Measurements from ENCODE around the gene LRRC37A3.

DNA sequence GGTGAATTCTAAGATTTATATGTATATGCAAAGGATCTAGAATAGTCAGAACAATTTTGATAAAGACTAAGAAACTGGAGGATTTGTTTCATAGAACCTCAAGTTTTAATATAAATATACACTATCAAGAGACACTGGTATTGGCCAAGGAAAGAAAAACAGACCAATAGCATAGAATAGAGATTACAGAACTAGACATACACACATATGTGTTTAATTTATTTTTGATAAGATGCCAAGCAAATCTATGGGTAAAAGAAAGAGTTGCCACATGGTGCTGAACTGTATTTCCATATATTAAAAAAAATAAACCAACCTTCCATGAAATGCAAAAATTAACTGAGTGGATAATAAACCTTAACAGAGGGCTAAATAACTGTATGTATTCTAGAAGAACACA lies 27.9 kb upstream of the LRRC37A3 start:
- TF ChIP-seq, protein P1, sequence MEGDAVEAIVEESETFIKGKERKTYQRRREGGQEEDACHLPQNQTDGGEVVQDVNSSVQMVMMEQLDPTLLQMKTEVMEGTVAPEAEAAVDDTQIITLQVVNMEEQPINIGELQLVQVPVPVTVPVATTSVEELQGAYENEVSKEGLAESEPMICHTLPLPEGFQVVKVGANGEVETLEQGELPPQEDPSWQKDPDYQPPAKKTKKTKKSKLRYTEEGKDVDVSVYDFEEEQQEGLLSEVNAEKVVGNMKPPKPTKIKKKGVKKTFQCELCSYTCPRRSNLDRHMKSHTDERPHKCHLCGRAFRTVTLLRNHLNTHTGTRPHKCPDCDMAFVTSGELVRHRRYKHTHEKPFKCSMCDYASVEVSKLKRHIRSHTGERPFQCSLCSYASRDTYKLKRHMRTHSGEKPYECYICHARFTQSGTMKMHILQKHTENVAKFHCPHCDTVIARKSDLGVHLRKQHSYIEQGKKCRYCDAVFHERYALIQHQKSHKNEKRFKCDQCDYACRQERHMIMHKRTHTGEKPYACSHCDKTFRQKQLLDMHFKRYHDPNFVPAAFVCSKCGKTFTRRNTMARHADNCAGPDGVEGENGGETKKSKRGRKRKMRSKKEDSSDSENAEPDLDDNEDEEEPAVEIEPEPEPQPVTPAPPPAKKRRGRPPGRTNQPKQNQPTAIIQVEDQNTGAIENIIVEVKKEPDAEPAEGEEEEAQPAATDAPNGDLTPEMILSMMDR (IDR thresholded peaks at IDR 0.05), result no peak
- no peak for TF ChIP-seq POLR2A (IDR thresholded peaks at IDR 0.05)

Measured in adrenal gland (tissue), 5 donors.